ENCODE measurements around the gene ZRANB1.

The ZRANB1 gene

DNA sequence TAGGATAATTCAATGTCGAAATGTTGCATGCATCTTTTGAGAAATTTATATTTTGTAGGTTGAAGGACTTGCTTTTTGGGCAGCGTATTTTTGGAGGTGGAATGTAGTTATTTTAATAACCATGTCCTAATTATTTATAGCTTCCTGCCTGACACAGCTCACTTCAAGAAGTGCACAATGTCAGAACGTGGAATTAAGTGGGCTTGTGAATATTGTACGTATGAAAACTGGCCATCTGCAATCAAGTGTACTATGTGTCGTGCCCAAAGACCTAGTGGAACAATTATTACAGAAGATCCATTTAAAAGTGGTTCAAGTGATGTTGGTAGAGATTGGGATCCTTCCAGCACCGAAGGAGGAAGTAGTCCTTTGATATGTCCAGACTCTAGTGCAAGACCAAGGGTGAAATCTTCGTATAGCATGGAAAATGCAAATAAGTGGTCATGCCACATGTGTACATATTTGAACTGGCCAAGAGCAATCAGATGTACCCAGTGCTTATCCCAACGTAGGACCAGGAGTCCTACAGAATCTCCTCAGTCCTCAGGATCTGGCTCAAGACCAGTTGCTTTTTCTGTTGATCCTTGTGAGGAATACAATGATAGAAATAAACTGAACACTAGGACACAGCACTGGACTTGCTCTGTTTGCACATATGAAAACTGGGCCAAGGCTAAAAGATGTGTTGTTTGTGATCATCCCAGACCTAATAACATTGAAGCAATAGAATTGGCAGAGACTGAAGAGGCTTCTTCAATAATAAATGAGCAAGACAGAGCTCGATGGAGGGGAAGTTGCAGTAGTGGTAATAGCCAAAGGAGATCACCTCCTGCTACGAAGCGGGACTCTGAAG, 620 bp downstream of the ZRANB1 start:
- Histone ChIP-seq H3K4me1 (ENCODE audit: control insufficient read depth in 5 of 5, insufficient read depth in 5 of 5, low read length in 5 of 5) (peaks cover 0 to 39% (median 31%) of the 10 kb centered on the region in 5 donors), H3K27ac (ENCODE audit: low read depth, low read length) (no peak overlapping the region)

DNA sequence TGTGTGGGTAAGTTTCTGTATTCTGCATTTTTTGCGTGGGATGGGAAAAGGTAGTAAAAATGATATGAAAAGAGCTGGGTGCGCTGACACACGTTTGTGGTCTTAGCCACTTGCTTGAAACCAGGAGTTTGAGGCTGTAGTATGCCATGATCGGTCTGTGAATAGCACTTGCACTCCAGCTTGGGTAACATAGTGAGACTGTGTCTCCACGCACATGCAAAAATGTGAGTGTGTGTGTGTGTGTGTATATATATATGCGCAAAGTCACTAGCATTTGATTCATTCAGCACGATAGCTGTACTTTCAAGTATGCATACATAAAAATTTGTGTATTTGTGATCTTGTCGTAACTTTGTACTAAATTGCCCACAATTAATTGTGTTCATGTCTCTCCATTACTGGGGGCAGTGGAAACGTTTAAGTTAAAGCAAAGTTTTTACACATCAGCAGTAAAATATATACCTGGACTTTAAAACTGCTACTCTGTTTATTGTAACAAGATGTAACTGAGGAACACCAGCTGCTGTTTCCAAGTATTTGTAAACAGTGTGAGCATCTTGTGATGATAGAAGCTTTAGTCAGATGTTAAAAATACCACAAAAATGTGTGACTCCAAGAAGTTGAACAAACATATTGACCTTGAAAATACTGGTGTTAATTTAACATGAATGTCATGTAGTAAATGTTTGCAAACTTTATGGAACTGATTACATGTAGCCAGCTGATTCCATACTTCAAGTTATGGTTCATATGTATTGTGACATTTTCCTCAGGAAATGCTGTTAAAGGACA, 1.6 kb downstream of the ZRANB1 start:
- Histone ChIP-seq H3K4me1 (ENCODE audit: control insufficient read depth in 5 of 5, insufficient read depth in 5 of 5, low read length in 5 of 5) (peaks cover 0 to 43% (median 33%) of the 10 kb centered on the region in 5 donors), H3K36me3 (ENCODE audit: control insufficient read depth in 5 of 5, insufficient read depth in 5 of 5, low read length in 5 of 5) (peaks cover 0 to 5% (median 3%) of the 10 kb centered on the region in 5 donors), H3K9me3 (ENCODE audit: control insufficient read depth in 5 of 5, low read length in 5 of 5) (no peaks in the 10 kb centered on the region), H3K9ac (ENCODE audit: low read length in 5 of 5) (no peak overlapping the region), H3K27ac (ENCODE audit: low read depth, low read length) (no peak overlapping the region), H3K27me3 (ENCODE audit: control insufficient read depth in 5 of 5, insufficient read depth in 4 of 5, low read length in 5 of 5) (no peaks in the 10 kb centered on the region), H3K4me3 (ENCODE audit: low read depth in 1 of 5, low read length in 5 of 5) (peak overlapping the region in 1 of 5 donors; percentile 18)

More for the DNA sequence above, 620 bp downstream of the ZRANB1 start:
- no peak overlapping the region for H3K9ac ChIP-seq (ENCODE audit: low read length in 5 of 5)
- peak overlapping the region in 1 of 5 donors; percentile 7 for H3K4me3 ChIP-seq (ENCODE audit: low read depth in 1 of 5, low read length in 5 of 5)
- H3K27me3 ChIP-seq (ENCODE audit: control insufficient read depth in 5 of 5, insufficient read depth in 4 of 5, low read length in 5 of 5): no peaks in the 10 kb centered on the region
- H3K9me3 ChIP-seq (ENCODE audit: control insufficient read depth in 5 of 5, low read length in 5 of 5): no peaks in the 10 kb centered on the region
- peaks cover 0 to 5% (median 3%) of the 10 kb centered on the region in 5 donors for H3K36me3 ChIP-seq (ENCODE audit: control insufficient read depth in 5 of 5, insufficient read depth in 5 of 5, low read length in 5 of 5)

DNA sequence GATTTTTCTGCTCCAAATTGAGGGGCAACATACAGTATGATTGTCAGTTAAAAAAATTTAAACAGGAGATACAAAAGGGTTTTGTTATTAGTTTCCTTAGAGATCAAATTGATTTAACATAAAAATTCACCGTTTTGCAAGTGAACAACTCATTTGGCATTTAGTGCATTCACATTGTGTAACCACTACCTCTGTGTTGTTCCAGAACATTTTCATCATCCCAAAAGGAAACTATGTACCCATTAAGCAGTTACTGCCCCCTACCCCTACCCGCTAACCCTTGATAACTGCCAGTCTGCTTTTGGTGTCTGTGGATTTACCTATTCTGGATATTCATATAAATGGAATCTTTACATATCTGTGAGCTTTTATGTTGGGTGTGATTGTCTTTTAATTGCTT, 3.1 kb downstream of the ZRANB1 start:
- Histone ChIP-seq H3K4me3 (ENCODE audit: low read depth in 1 of 5, low read length in 5 of 5) (no peak overlapping the region), H3K4me1 (ENCODE audit: control insufficient read depth in 5 of 5, insufficient read depth in 5 of 5, low read length in 5 of 5) (peaks cover 0 to 50% (median 37%) of the 10 kb centered on the region in 5 donors), H3K27me3 (ENCODE audit: control insufficient read depth in 5 of 5, insufficient read depth in 4 of 5, low read length in 5 of 5) (no peaks in the 10 kb centered on the region), H3K36me3 (ENCODE audit: control insufficient read depth in 5 of 5, insufficient read depth in 5 of 5, low read length in 5 of 5) (peaks cover 3 to 7% (median 4%) of the 10 kb centered on the region in 5 donors), H3K27ac (ENCODE audit: low read depth, low read length) (no peak overlapping the region), H3K9ac (ENCODE audit: low read length in 5 of 5) (no peak overlapping the region), H3K9me3 (ENCODE audit: control insufficient read depth in 5 of 5, low read length in 5 of 5) (no peaks in the 10 kb centered on the region)

DNA sequence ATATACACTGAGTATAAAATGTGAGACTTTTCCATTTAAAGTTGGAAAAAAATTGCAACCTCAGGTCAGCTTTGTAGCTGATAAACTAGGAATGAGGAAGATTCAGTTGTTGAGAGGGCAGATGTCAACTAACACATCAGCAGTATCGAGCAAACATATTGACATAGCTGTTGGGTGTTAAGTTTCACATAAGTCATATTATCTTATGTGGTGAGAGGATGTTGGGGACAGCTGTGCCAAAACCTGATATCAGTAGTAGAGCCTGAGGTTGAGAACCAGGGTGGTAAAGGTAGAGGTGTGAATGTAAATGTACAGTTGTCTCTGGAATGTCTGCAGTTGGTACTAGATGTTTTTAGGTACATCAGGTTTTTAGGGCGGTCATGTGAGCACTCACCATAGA, 5.0 kb downstream of the ZRANB1 start:
- no peak overlapping the region for H3K4me3 ChIP-seq (ENCODE audit: low read depth in 1 of 5, low read length in 5 of 5)
- no peak overlapping the region for H3K27ac ChIP-seq (ENCODE audit: low read depth, low read length)
- H3K9me3 ChIP-seq (ENCODE audit: control insufficient read depth in 5 of 5, low read length in 5 of 5): no peaks in the 10 kb centered on the region
- H3K27me3 ChIP-seq (ENCODE audit: control insufficient read depth in 5 of 5, insufficient read depth in 4 of 5, low read length in 5 of 5): no peaks in the 10 kb centered on the region
- H3K4me1 ChIP-seq (ENCODE audit: control insufficient read depth in 5 of 5, insufficient read depth in 5 of 5, low read length in 5 of 5): peaks cover 0 to 55% (median 33%) of the 10 kb centered on the region in 5 donors
- H3K9ac ChIP-seq (ENCODE audit: low read length in 5 of 5): no peak overlapping the region
- H3K36me3 ChIP-seq (ENCODE audit: control insufficient read depth in 5 of 5, insufficient read depth in 5 of 5, low read length in 5 of 5): peaks cover 3 to 7% (median 4%) of the 10 kb centered on the region in 5 donors

DNA sequence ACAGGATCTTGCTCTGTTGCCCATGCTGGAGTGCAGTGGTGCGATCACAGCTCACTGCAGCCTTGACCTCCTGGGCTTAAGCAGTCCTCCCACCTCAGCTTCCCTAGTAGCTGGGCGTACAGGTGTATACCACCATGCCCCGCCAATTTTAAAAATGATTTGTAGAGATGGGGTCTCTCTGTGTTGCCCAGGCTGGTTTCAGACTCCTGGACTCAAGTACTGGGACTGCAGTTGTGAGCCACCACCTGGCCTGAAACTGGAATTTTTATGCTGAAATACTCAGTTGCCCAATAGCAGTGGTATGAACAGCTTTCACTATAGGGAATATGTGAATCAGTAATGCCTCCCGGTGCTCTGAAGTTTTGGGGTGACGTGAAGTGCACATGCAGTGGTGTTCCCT, 7.6 kb downstream of the ZRANB1 start:
- H3K9me3 ChIP-seq (ENCODE audit: control insufficient read depth in 5 of 5, low read length in 5 of 5): no peaks in the 10 kb centered on the region
- peaks cover 0 to 5% (median 4%) of the 10 kb centered on the region in 5 donors for H3K36me3 ChIP-seq (ENCODE audit: control insufficient read depth in 5 of 5, insufficient read depth in 5 of 5, low read length in 5 of 5)
- H3K9ac ChIP-seq (ENCODE audit: low read length in 5 of 5): no peak overlapping the region
- H3K4me3 ChIP-seq (ENCODE audit: low read depth in 1 of 5, low read length in 5 of 5): no peak overlapping the region
- H3K4me1 ChIP-seq (ENCODE audit: control insufficient read depth in 5 of 5, insufficient read depth in 5 of 5, low read length in 5 of 5): peaks cover 0 to 36% (median 13%) of the 10 kb centered on the region in 5 donors
- no peaks in the 10 kb centered on the region for H3K27me3 ChIP-seq (ENCODE audit: control insufficient read depth in 5 of 5, insufficient read depth in 4 of 5, low read length in 5 of 5)
- H3K27ac ChIP-seq (ENCODE audit: low read depth, low read length): no peak overlapping the region

DNA sequence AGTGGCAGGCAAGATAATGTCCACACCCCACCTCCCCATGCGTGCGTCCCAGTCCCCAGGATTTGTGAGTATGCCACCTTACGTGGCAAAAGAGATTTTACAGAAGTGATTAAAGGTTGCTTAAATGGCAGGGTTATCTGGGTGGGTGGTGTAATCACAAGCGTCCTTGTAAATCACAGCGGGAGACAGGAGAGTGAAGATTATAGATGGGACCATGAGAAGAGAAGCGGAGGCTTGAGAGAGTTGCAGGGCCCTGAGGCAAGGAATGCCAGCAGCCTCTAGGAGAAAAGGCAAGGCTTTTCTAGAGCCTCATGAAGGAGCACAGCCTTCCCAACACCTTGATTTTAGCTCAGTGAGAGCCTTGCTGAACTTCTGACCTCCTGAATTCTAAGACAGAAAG, 10.2 kb downstream of the ZRANB1 start:
- Histone ChIP-seq H3K4me3 (ENCODE audit: low read depth in 1 of 5, low read length in 5 of 5) (no peak overlapping the region), H3K36me3 (ENCODE audit: control insufficient read depth in 5 of 5, insufficient read depth in 5 of 5, low read length in 5 of 5) (peaks cover 0 to 5% (median 4%) of the 10 kb centered on the region in 5 donors), H3K4me1 (ENCODE audit: control insufficient read depth in 5 of 5, insufficient read depth in 5 of 5, low read length in 5 of 5) (peaks cover 3 to 45% (median 28%) of the 10 kb centered on the region in 5 donors), H3K27me3 (ENCODE audit: control insufficient read depth in 5 of 5, insufficient read depth in 4 of 5, low read length in 5 of 5) (no peaks in the 10 kb centered on the region), H3K9me3 (ENCODE audit: control insufficient read depth in 5 of 5, low read length in 5 of 5) (no peaks in the 10 kb centered on the region), H3K9ac (ENCODE audit: low read length in 5 of 5) (no peak overlapping the region), H3K27ac (ENCODE audit: low read depth, low read length) (no peak overlapping the region)

DNA sequence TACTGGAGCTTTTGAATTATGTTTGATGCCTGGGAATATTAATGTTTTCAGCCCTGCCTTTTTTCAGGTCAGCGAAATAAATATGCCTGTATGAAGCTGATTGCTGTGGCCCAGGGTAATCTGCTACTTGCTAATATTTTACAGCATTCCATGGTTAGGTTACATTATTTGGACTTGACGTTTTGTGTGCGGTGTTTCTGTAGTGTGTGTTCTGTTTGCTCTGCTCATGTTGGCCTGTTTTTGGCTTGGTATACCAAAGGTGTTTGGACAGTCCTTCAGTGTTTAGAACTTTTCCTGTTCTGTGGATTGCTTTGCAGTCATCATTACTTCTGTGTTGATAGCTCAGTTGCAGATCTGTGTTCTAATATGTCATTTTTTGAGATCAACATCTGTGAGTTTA, 11.5 kb downstream of the ZRANB1 start:
- peaks cover 0 to 4% (median 4%) of the 10 kb centered on the region in 5 donors for H3K36me3 ChIP-seq (ENCODE audit: control insufficient read depth in 5 of 5, insufficient read depth in 5 of 5, low read length in 5 of 5)
- no peak overlapping the region for H3K27ac ChIP-seq (ENCODE audit: low read depth, low read length)
- H3K9ac ChIP-seq (ENCODE audit: low read length in 5 of 5): no peak overlapping the region
- no peak overlapping the region for H3K4me3 ChIP-seq (ENCODE audit: low read depth in 1 of 5, low read length in 5 of 5)
- H3K27me3 ChIP-seq (ENCODE audit: control insufficient read depth in 5 of 5, insufficient read depth in 4 of 5, low read length in 5 of 5): no peaks in the 10 kb centered on the region
- H3K9me3 ChIP-seq (ENCODE audit: control insufficient read depth in 5 of 5, low read length in 5 of 5): no peaks in the 10 kb centered on the region
- H3K4me1 ChIP-seq (ENCODE audit: control insufficient read depth in 5 of 5, insufficient read depth in 5 of 5, low read length in 5 of 5): peaks cover 3 to 45% (median 32%) of the 10 kb centered on the region in 5 donors

DNA sequence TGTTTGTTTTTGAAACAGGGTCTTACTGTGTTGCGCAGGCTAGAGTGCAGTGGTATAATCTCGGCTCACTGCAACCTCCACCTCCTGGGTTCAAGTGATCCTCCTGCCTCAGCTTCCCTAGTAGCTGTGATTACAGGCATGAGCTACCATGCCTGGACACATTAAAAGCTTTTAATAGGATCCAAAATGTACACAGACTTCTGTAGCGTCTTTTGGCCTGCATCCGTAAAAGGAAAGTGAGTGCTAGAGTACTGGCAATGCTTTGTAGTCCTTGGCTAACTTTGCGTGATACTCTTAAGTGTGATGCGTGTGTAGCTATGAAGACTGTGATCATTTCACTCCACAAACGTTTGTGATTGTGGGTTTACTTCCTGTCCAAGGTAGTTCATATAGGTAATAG, 13.3 kb downstream of the ZRANB1 start:
- peak overlapping the region; percentile 82 for H3K27ac ChIP-seq (ENCODE audit: low read depth, low read length)
- H3K4me3 ChIP-seq (ENCODE audit: low read depth in 1 of 5, low read length in 5 of 5): no peak overlapping the region
- peaks cover 3 to 35% (median 26%) of the 10 kb centered on the region in 5 donors for H3K4me1 ChIP-seq (ENCODE audit: control insufficient read depth in 5 of 5, insufficient read depth in 5 of 5, low read length in 5 of 5)
- no peak overlapping the region for H3K9ac ChIP-seq (ENCODE audit: low read length in 5 of 5)
- H3K27me3 ChIP-seq (ENCODE audit: control insufficient read depth in 5 of 5, insufficient read depth in 4 of 5, low read length in 5 of 5): no peaks in the 10 kb centered on the region
- no peaks in the 10 kb centered on the region for H3K36me3 ChIP-seq (ENCODE audit: control insufficient read depth in 5 of 5, insufficient read depth in 5 of 5, low read length in 5 of 5)
- H3K9me3 ChIP-seq (ENCODE audit: control insufficient read depth in 5 of 5, low read length in 5 of 5): no peaks in the 10 kb centered on the region

DNA sequence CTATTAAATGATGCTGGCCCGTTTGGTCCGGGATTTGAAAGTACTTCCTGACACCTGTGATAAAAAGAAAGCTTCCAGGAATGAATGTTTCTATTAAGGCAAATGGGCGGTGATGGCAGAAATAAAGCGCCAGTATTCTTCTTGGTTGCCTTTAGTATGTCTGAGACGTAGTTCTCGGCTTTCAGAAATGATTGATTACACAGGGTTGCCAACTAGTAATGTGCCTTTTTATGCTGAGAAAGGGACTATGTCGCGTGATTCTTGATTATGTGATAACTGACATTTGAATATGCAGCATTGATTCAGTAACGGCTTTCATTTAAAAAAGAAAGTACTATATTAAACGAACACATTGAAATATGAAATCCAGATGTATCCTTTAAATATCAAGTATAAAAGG, 13.9 kb downstream of the ZRANB1 start:
- Histone ChIP-seq H3K9me3 (ENCODE audit: control insufficient read depth in 5 of 5, low read length in 5 of 5) (no peaks in the 10 kb centered on the region), H3K9ac (ENCODE audit: low read length in 5 of 5) (peak overlapping the region in 3 of 5 donors; percentile 13 to 46 (median 33)), H3K27ac (ENCODE audit: low read depth, low read length) (peak overlapping the region; percentile 82), H3K27me3 (ENCODE audit: control insufficient read depth in 5 of 5, insufficient read depth in 4 of 5, low read length in 5 of 5) (no peaks in the 10 kb centered on the region), H3K4me1 (ENCODE audit: control insufficient read depth in 5 of 5, insufficient read depth in 5 of 5, low read length in 5 of 5) (peaks cover 3 to 33% (median 26%) of the 10 kb centered on the region in 5 donors), H3K4me3 (ENCODE audit: low read depth in 1 of 5, low read length in 5 of 5) (peak overlapping the region in 3 of 5 donors; percentile 22 to 42 (median 29)), H3K36me3 (ENCODE audit: control insufficient read depth in 5 of 5, insufficient read depth in 5 of 5, low read length in 5 of 5) (no peaks in the 10 kb centered on the region)

DNA sequence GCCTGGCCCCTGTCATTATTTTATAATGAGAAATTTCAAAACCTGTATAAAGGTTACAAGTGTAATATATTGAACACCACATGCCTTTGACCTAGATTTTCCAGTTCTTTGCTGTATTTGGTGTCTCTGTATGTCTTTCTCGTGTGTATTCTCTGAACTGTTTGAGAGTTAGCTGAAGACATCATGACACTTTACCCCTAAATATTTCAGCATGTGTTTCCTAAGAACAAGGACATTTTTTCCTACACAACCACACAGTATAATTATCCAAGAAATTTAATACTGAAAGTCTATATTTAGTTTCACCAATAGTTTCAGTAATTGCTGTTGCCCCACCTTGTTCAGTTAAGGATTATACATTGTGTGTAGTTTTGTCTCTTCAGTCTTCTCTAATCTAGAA, 14.8 kb downstream of the ZRANB1 start:
- H3K9me3 ChIP-seq (ENCODE audit: control insufficient read depth in 5 of 5, low read length in 5 of 5): no peaks in the 10 kb centered on the region
- H3K36me3 ChIP-seq (ENCODE audit: control insufficient read depth in 5 of 5, insufficient read depth in 5 of 5, low read length in 5 of 5): no peaks in the 10 kb centered on the region
- H3K27ac ChIP-seq (ENCODE audit: low read depth, low read length): peak overlapping the region; percentile 82
- no peak overlapping the region for H3K9ac ChIP-seq (ENCODE audit: low read length in 5 of 5)
- peaks cover 3 to 37% (median 26%) of the 10 kb centered on the region in 5 donors for H3K4me1 ChIP-seq (ENCODE audit: control insufficient read depth in 5 of 5, insufficient read depth in 5 of 5, low read length in 5 of 5)
- peak overlapping the region in 1 of 5 donors; percentile 22 for H3K4me3 ChIP-seq (ENCODE audit: low read depth in 1 of 5, low read length in 5 of 5)
- H3K27me3 ChIP-seq (ENCODE audit: control insufficient read depth in 5 of 5, insufficient read depth in 4 of 5, low read length in 5 of 5): no peaks in the 10 kb centered on the region
